BLaER1 (cell line): ENCODE results near the gene PLXNA4.

Source experiments
- H3K27ac ChIP-seq: shearing (Covaris generic); formaldehyde crosslinking; 2 replicates; pipeline ENCODE4 v1.8.1; 2022
- H3K27me3 ChIP-seq: shearing (Covaris generic); formaldehyde crosslinking; 2 replicates; pipeline ENCODE4 v1.8.1; 2022
- H3K36me3 ChIP-seq: shearing (Covaris generic); formaldehyde crosslinking; 2 replicates; pipeline ENCODE4 v1.8.1; 2022
- H3K4me1 ChIP-seq: shearing (Covaris generic); formaldehyde crosslinking; 2 replicates; pipeline ENCODE4 v1.8.1; 2022
- H3K4me2 ChIP-seq: shearing (Covaris generic); formaldehyde crosslinking; 2 replicates; pipeline ENCODE4 v1.8.1; 2022
- H3K4me3 ChIP-seq: shearing (Covaris generic); formaldehyde crosslinking; 2 replicates; pipeline ENCODE4 v1.8.1; 2022
- H3K9ac ChIP-seq: shearing (Covaris generic); formaldehyde crosslinking; 2 replicates; pipeline ENCODE4 v1.8.1; 2022
- H3K9me3 ChIP-seq: shearing (Covaris generic); formaldehyde crosslinking; 2 replicates; pipeline ENCODE4 v1.8.1; 2022
- H4K20me1 ChIP-seq: shearing (Covaris generic); formaldehyde crosslinking; 2 replicates; pipeline ENCODE4 v1.8.1; 2022
- Cebpa-rat ChIP-seq: shearing (Covaris generic); IDR thresholded peaks from 2 replicates; pipeline ENCODE4 v1.8.1; 2022

Gene PLXNA4

DNA sequence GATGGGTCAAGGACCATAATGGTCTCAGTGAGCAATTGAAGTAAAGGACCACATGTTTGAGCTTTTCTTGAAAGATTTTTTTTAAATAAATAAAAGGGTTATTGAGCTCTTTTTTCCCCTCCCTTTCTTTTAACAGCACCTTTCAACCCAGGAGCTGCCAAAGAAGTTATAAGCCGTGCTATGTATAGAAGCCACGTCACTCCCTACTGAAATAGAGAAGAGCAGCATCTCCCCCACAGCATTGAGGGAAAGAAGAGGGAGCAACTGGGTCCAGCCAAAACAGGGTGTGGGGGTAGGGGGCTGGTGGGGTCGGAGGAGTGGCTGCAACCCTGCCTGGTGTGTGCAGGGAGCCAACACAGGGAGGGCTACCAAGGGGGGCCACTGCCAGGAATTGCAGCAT lies 227.2 kb downstream of the PLXNA4 start:
- H3K36me3 ChIP-seq: no peaks in the 10 kb centered on the region
- H4K20me1 ChIP-seq: no peaks in the 10 kb centered on the region
- no peak overlapping the region for H3K4me2 ChIP-seq
- TF ChIP-seq Cebpa-rat: no peak
- peaks cover 5% of the 10 kb centered on the region for H3K4me1 ChIP-seq
- no peaks in the 10 kb centered on the region for H3K27me3 ChIP-seq
- H3K4me3 ChIP-seq: no peak overlapping the region
- no peak overlapping the region for H3K27ac ChIP-seq
- no peak overlapping the region for H3K9ac ChIP-seq
- no peaks in the 10 kb centered on the region for H3K9me3 ChIP-seq

DNA sequence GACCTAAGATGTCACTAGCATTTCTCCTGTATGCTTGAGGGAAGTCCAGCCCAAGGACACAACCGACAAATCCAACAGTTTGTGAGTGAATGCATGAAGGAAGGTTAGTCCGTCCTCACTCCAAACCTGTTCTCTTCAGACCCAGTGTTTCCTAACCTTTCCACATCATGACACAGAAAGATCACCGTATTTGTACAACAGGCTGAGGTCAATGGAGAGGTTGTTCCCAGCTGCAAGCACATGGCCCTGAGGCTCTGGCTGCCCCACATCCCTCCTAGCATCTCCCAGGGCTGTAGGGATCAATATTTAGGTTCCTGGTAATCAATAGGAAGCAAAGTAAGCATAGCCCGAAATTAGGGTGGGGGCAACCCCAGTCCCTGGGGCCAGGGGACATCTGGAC lies 227.9 kb downstream of the PLXNA4 start:
- no peaks in the 10 kb centered on the region for H4K20me1 ChIP-seq
- no peak overlapping the region for H3K9ac ChIP-seq
- H3K4me1 ChIP-seq: no peaks in the 10 kb centered on the region
- no peak overlapping the region for H3K4me2 ChIP-seq
- H3K27me3 ChIP-seq: no peaks in the 10 kb centered on the region
- H3K9me3 ChIP-seq: no peaks in the 10 kb centered on the region
- H3K4me3 ChIP-seq: no peak overlapping the region
- no peaks in the 10 kb centered on the region for H3K36me3 ChIP-seq
- no peak for TF ChIP-seq Cebpa-rat
- H3K27ac ChIP-seq: no peak overlapping the region

GRCh38 chr7:132347858-132348257 lies 228.4 kb downstream of the PLXNA4 start:
- H3K36me3 ChIP-seq: no peaks in the 10 kb centered on the region
- H3K4me3 ChIP-seq: no peak overlapping the region
- H3K27me3 ChIP-seq: no peaks in the 10 kb centered on the region
- TF ChIP-seq Cebpa-rat: no peak
- no peak overlapping the region for H3K4me2 ChIP-seq
- no peak overlapping the region for H3K27ac ChIP-seq
- H3K4me1 ChIP-seq: no peaks in the 10 kb centered on the region
- no peaks in the 10 kb centered on the region for H4K20me1 ChIP-seq
- H3K9ac ChIP-seq: no peak overlapping the region
- H3K9me3 ChIP-seq: no peaks in the 10 kb centered on the region

DNA sequence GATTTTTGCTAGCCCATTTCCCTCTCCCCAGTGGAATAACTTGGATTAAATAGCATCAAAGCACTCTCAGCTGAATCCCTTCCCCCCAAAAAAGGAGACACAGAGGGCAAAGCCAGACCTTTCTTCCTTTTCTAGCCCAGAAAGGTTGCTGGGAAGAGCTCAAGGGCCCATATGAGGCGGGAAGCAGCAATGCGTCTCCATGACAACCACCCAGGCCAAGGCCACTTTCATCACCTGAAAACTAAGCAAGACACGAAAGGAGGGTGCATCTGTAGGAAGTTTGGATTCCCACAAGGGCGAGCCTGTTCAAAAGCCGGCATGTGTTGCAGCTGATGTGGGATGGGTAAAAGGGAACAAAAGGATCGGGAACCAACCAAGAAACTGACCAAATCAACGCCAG lies 229.1 kb downstream of the PLXNA4 start:
- no peaks in the 10 kb centered on the region for H4K20me1 ChIP-seq
- H3K4me1 ChIP-seq: no peaks in the 10 kb centered on the region
- TF ChIP-seq Cebpa-rat: no peak
- H3K9me3 ChIP-seq: no peaks in the 10 kb centered on the region
- no peak overlapping the region for H3K4me3 ChIP-seq
- H3K36me3 ChIP-seq: no peaks in the 10 kb centered on the region
- H3K27me3 ChIP-seq: no peaks in the 10 kb centered on the region
- no peak overlapping the region for H3K27ac ChIP-seq
- H3K9ac ChIP-seq: no peak overlapping the region
- H3K4me2 ChIP-seq: no peak overlapping the region

- no peaks in the 10 kb centered on the region for H3K27me3 ChIP-seq
- no peak overlapping the region for H3K4me3 ChIP-seq
- H3K4me2 ChIP-seq: no peak overlapping the region
- no peaks in the 10 kb centered on the region for H3K4me1 ChIP-seq
- no peak overlapping the region for H3K9ac ChIP-seq
- no peak for TF ChIP-seq Cebpa-rat
- H4K20me1 ChIP-seq: no peaks in the 10 kb centered on the region
- no peaks in the 10 kb centered on the region for H3K36me3 ChIP-seq
- H3K9me3 ChIP-seq: no peaks in the 10 kb centered on the region
- no peak overlapping the region for H3K27ac ChIP-seq
Measured at GRCh38 chr7:132345543-132346129, 230.6 kb downstream of the PLXNA4 start.

- H3K27me3 ChIP-seq: no peaks in the 10 kb centered on the region
- H4K20me1 ChIP-seq: no peaks in the 10 kb centered on the region
- no peaks in the 10 kb centered on the region for H3K4me1 ChIP-seq
- H3K4me3 ChIP-seq: no peak overlapping the region
- no peaks in the 10 kb centered on the region for H3K9me3 ChIP-seq
- H3K9ac ChIP-seq: no peak overlapping the region
- H3K4me2 ChIP-seq: no peak overlapping the region
- H3K27ac ChIP-seq: no peak overlapping the region
- no peaks in the 10 kb centered on the region for H3K36me3 ChIP-seq
- TF ChIP-seq Cebpa-rat: no peak
Measured at GRCh38 chr7:132345030-132345429, 231.2 kb downstream of the PLXNA4 start.

GRCh38 chr7:132343199-132343598 lies 233.1 kb downstream of the PLXNA4 start:
- Histone ChIP-seq H4K20me1 (no peaks in the 10 kb centered on the region), H3K9me3 (no peaks in the 10 kb centered on the region), H3K4me1 (no peaks in the 10 kb centered on the region), H3K4me2 (no peak overlapping the region), H3K9ac (no peak overlapping the region), H3K27me3 (no peaks in the 10 kb centered on the region), H3K36me3 (no peaks in the 10 kb centered on the region), H3K4me3 (no peak overlapping the region), H3K27ac (no peak overlapping the region)
- no peak for TF ChIP-seq Cebpa-rat

DNA sequence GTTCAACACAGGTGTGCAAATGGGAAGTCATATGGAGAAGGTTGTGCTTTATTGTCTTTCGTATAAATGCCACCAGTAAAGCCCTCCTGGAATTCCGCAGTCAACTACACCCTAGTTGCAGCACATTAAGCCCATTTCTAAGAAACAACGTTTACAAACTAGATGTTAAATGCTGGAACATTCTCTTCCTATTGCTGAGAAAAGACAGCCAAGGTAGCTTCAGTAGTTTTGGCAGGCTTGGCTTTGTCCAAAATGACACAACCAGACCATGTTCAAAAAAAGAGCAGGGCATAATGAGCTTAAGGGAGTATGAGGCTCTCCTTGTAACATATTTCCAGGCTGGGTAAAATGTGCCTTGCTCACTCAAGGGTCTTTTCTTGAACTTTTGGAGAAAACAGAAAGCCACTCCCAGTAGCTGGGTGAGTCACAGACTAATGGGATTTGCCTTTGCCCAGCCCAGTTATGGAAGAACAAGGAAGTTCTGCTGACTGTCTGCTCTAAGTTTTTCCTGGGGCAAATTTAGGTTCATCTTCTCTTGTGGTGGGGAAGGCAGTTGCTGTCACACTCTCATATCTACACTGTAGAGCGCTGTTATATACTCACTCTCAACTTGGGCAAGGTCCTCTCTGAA lies 238.7 kb downstream of the PLXNA4 start:
- no peak for TF ChIP-seq Cebpa-rat
- Histone ChIP-seq H3K36me3 (no peaks in the 10 kb centered on the region), H3K4me1 (no peaks in the 10 kb centered on the region), H3K9ac (no peak overlapping the region), H3K27me3 (no peaks in the 10 kb centered on the region), H3K9me3 (no peaks in the 10 kb centered on the region), H3K4me2 (no peak overlapping the region), H3K4me3 (no peak overlapping the region), H4K20me1 (no peaks in the 10 kb centered on the region), H3K27ac (no peak overlapping the region)

DNA sequence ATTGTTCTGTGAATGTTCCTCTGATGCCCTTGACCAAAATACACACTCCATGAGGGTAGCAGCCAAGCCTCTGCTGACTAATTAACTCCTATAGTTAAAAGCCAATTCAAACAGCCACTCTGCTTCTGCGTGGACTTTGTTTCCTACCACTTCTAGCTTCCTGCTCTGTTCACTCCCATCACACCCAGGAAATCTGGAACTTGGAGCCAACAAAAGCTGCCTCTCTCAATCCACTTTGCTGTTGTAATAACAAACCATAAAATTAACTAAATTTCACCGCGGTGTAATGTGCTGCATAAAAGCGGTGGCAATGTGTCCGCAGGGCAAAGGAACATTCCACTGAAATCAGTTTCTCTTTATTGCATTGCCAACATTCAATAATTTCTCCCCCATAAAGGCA lies 239.5 kb downstream of the PLXNA4 start:
- H3K9ac ChIP-seq: no peak overlapping the region
- H3K4me2 ChIP-seq: no peak overlapping the region
- no peaks in the 10 kb centered on the region for H3K27me3 ChIP-seq
- no peaks in the 10 kb centered on the region for H3K36me3 ChIP-seq
- no peak overlapping the region for H3K27ac ChIP-seq
- no peak for TF ChIP-seq Cebpa-rat
- H3K4me3 ChIP-seq: no peak overlapping the region
- H4K20me1 ChIP-seq: no peaks in the 10 kb centered on the region
- no peaks in the 10 kb centered on the region for H3K9me3 ChIP-seq
- no peaks in the 10 kb centered on the region for H3K4me1 ChIP-seq

GRCh38 chr7:132333301-132333700 lies 243.0 kb downstream of the PLXNA4 start:
- H3K36me3 ChIP-seq: no peaks in the 10 kb centered on the region
- no peak overlapping the region for H3K9ac ChIP-seq
- H3K4me3 ChIP-seq: no peak overlapping the region
- no peaks in the 10 kb centered on the region for H4K20me1 ChIP-seq
- no peak overlapping the region for H3K27ac ChIP-seq
- H3K4me1 ChIP-seq: no peaks in the 10 kb centered on the region
- no peaks in the 10 kb centered on the region for H3K27me3 ChIP-seq
- no peak for TF ChIP-seq Cebpa-rat
- no peaks in the 10 kb centered on the region for H3K9me3 ChIP-seq
- H3K4me2 ChIP-seq: no peak overlapping the region

DNA sequence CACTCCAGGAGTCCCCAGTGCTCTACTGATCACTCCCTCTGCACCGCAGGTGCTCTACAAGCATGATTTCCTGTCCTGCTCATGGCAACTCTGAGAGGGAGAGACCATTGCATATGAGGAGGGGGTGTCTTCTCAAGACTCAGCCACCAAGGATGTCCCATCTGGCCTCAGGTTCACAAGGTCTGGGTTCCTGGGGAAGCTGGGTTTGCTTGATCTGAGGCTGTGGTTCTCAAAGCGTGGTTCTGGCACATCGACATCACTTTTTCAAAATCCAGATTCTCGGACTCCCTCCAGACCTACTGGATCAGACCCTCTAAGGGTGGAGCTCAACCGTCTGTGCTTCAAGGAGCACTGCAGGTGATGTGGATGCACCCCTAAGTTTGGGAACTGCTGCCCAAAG lies 247.5 kb downstream of the PLXNA4 start:
- Histone ChIP-seq H3K36me3 (no peaks in the 10 kb centered on the region), H3K4me1 (no peaks in the 10 kb centered on the region), H3K4me3 (no peak overlapping the region), H3K9me3 (no peaks in the 10 kb centered on the region), H3K27ac (no peak overlapping the region), H3K27me3 (no peaks in the 10 kb centered on the region), H3K4me2 (no peak overlapping the region), H3K9ac (no peak overlapping the region), H4K20me1 (no peaks in the 10 kb centered on the region)
- TF ChIP-seq Cebpa-rat: no peak
